Measurements from ENCODE around the gene GHRHR. TPM values are rescaled to one million over a fixed set of nuclear protein-coding genes. Genes with fewer than 3 reads are reported as not detected.

Gene GHRHR
- total RNA-seq, 2 donors from 2014 or later, result not detected

- Histone ChIP-seq H3K27ac (no peak overlapping the region), H3K4me1 (peaks cover 0 to 11% of the 10 kb centered on the region in 2 donors), H3K4me3 (no peak overlapping the region), H3K36me3 (no peaks in the 10 kb centered on the region), H3K27me3 (no peaks in the 10 kb centered on the region), H3K9me3 (no peaks in the 10 kb centered on the region)
- no peak for DNase-seq (ENCODE audit: low spot score)
- no peak for TF ChIP-seq CTCF (IDR thresholded peaks at IDR 0.05)
Observed at GRCh38 chr7:31027161-31027965, 63.6 kb downstream of the GHRHR start.

DNA sequence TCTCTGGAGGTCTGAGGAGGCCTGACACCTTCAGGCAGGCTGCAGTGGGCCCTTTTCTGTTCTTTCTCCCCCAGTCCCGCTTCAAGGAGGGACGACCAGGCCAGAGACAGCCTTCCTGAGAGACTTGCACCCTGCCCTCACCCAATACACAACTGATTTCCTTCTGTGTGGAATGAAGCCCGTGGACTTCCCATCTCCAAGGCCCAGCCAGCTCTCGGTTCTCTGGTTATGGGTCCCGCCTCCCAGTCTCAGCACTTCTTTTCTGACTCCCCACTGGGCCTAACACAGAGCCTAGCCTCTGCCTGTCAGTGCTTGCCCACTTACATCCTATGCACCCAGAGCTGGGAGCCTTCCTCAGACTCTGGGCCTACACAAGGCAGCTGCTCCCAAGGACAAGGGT, 64.3 kb downstream of the GHRHR start:
- no peak for DNase-seq (ENCODE audit: low spot score)
- Histone ChIP-seq H3K4me1 (peaks cover 0 to 11% of the 10 kb centered on the region in 2 donors), H3K27me3 (no peaks in the 10 kb centered on the region), H3K4me3 (no peak overlapping the region), H3K27ac (no peak overlapping the region), H3K36me3 (no peaks in the 10 kb centered on the region), H3K9me3 (no peaks in the 10 kb centered on the region)
- TF ChIP-seq CTCF (IDR thresholded peaks at IDR 0.05), result no peak

DNA sequence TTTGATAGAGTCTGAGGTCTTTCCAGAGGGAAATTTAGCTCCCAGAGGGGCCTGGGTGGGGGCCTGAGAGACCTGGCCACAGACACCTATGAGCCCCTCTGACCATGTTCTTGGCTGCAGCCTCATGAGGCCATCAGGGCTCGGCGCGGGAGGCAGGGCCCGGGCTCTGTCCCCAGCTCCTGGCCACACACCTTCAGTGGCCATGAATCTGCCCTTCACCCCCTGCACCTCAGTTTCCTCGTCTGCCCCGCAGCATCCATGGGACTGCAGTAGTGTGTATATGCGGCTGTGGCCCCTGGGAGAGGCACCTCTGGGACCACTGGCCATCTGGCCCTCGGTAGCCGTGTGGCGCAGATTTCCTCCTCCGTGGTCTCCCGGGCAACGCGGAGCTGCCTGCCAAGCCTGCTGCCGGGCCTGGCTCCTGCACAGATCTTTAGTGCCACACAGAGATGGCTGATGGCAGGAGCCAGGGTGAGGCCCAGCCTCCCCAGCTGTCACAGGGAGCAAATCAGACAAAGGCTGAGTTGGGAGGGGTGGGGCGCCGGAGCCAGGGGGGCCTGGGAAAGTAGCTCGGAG, 64.8 kb downstream of the GHRHR start:
- Histone ChIP-seq H3K27ac (no peak overlapping the region), H3K36me3 (no peaks in the 10 kb centered on the region), H3K4me3 (no peak overlapping the region), H3K9me3 (no peaks in the 10 kb centered on the region), H3K4me1 (peaks cover 0 to 11% of the 10 kb centered on the region in 2 donors), H3K27me3 (no peaks in the 10 kb centered on the region)
- DNase-seq (ENCODE audit: low spot score), result no peak
- no peak for TF ChIP-seq CTCF (IDR thresholded peaks at IDR 0.05)

Other genes with a start within 250 kb of the GHRHR start
- gene INMT, start 211.8 kb upstream of the GHRHR start, total RNA-seq, result 100 to 1,000 TPM in 1 of 2 donors, 10 to 100 TPM in 1; 88.9 to 199 TPM
- 1 to 10 TPM; 5.4 to 8.8 TPM for gene MINDY4, start 192.5 kb upstream of the GHRHR start, total RNA-seq
- gene AQP1, start 52.1 kb upstream of the GHRHR start, total RNA-seq, result 100 to 1,000 TPM; 353 to 517 TPM
- gene ADCYAP1R1, start 88.4 kb downstream of the GHRHR start, total RNA-seq, result 1 to 10 TPM in 1 of 2 donors, under 1 TPM in 1; 0.86 to 3.1 TPM